ENCODE results near the gene CDH6. TPM values are rescaled to one million over a fixed set of nuclear protein-coding genes. Genes with fewer than 3 reads are reported as not detected.

Gene CDH6
- total and polyA plus RNA-seq, 10 of the 15 experiments (the other 5 are each of a cell fraction or from before 2014, with no cell fraction given) = 0.01 TPM; not detected in 9

DNA sequence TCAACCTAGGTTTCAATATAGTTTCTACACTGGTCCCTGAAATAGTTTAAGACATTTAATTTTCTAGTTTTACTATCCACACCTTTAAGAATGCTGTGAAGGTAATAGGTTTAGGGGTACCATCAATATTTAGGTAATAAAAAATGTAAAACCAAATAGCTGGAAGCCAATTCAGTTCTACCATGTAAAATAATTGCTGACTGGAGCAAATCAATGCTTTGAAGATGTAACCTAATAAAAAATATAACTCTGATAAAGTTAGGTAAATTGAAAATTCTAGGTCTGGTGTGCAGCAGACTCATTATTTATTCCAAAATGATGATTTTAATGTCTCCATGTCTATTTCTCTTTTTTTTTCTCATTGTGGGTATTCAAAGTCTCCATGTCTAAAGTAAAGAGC, 21.8 kb downstream of the CDH6 start:
- H3K79me2 ChIP-seq (ENCODE audit: control insufficient read depth, insufficient read depth, low read length) = no peaks in the 10 kb centered on the region
- RAD21 ChIA-PET (ENCODE audit: unreplicated experiment) = no interaction called here
- in situ Hi-C loops (cut with MboI) = no loop called here
- H3K9ac ChIP-seq (ENCODE audit: control insufficient read depth, insufficient read depth, low read length) = no peak overlapping the region
- H2AFZ ChIP-seq (ENCODE audit: control insufficient read depth, low read depth, low read length) = no peak overlapping the region
- TF ChIP-seq RCOR1 (conservative IDR thresholded peaks at IDR 0.05; ENCODE audit: low read depth, low read length) = no peak
- no peak for TF ChIP-seq YY1 (IDR thresholded peaks at IDR 0.05; ENCODE audit: low read depth, low read length)
- no peak for TF ChIP-seq FOS (IDR thresholded peaks at IDR 0.05; ENCODE audit: borderline replicate concordance, extremely low read depth, insufficient read length)
- TF ChIP-seq, protein P1, sequence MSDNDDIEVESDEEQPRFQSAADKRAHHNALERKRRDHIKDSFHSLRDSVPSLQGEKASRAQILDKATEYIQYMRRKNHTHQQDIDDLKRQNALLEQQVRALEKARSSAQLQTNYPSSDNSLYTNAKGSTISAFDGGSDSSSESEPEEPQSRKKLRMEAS (IDR thresholded peaks at IDR 0.05; ENCODE audit: low read depth, low read length) = no peak
- no peak for TF ChIP-seq SRF (IDR thresholded peaks at IDR 0.05; ENCODE audit: low read depth in 2 of 2, low read length in 2 of 2)
- TF ChIP-seq, protein P2, sequence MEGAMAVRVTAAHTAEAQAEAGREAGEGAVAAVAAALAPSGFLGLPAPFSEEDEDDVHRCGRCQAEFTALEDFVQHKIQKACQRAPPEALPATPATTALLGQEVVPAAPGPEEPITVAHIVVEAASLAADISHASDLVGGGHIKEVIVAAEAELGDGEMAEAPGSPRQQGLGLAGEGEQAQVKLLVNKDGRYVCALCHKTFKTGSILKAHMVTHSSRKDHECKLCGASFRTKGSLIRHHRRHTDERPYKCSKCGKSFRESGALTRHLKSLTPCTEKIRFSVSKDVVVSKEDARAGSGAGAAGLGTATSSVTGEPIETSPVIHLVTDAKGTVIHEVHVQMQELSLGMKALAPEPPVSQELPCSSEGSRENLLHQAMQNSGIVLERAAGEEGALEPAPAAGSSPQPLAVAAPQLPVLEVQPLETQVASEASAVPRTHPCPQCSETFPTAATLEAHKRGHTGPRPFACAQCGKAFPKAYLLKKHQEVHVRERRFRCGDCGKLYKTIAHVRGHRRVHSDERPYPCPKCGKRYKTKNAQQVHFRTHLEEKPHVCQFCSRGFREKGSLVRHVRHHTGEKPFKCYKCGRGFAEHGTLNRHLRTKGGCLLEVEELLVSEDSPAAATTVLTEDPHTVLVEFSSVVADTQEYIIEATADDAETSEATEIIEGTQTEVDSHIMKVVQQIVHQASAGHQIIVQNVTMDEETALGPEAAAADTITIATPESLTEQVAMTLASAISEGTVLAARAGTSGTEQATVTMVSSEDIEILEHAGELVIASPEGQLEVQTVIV (IDR thresholded peaks at IDR 0.05; ENCODE audit: borderline replicate concordance, partially characterized antibody) = no peak
- TF ChIP-seq, protein P3, sequence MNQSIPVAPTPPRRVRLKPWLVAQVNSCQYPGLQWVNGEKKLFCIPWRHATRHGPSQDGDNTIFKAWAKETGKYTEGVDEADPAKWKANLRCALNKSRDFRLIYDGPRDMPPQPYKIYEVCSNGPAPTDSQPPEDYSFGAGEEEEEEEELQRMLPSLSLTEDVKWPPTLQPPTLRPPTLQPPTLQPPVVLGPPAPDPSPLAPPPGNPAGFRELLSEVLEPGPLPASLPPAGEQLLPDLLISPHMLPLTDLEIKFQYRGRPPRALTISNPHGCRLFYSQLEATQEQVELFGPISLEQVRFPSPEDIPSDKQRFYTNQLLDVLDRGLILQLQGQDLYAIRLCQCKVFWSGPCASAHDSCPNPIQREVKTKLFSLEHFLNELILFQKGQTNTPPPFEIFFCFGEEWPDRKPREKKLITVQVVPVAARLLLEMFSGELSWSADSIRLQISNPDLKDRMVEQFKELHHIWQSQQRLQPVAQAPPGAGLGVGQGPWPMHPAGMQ (IDR thresholded peaks at IDR 0.05; ENCODE audit: borderline replicate concordance) = no peak
- no peak for TF ChIP-seq SMAD5 (IDR thresholded peaks at IDR 0.05; ENCODE audit: low read depth)
- TF ChIP-seq, protein P4, sequence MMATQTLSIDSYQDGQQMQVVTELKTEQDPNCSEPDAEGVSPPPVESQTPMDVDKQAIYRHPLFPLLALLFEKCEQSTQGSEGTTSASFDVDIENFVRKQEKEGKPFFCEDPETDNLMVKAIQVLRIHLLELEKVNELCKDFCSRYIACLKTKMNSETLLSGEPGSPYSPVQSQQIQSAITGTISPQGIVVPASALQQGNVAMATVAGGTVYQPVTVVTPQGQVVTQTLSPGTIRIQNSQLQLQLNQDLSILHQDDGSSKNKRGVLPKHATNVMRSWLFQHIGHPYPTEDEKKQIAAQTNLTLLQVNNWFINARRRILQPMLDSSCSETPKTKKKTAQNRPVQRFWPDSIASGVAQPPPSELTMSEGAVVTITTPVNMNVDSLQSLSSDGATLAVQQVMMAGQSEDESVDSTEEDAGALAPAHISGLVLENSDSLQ (IDR thresholded peaks at IDR 0.05) = no peak
- no peak for TF ChIP-seq NR2C1 (IDR thresholded peaks at IDR 0.05)
- TF ChIP-seq POLR2AphosphoS2 (IDR thresholded peaks at IDR 0.05; ENCODE audit: low read depth, low read length) = no peak
- no peak for TF ChIP-seq BRCA1 (IDR thresholded peaks at IDR 0.05; ENCODE audit: low read depth, low read length)
- no peak for TF ChIP-seq SUZ12 (IDR thresholded peaks at IDR 0.05; ENCODE audit: unreplicated experiment)
- TF ChIP-seq ATF7 (IDR thresholded peaks at IDR 0.05; ENCODE audit: low read depth) = no peak
- TF ChIP-seq, protein P5, sequence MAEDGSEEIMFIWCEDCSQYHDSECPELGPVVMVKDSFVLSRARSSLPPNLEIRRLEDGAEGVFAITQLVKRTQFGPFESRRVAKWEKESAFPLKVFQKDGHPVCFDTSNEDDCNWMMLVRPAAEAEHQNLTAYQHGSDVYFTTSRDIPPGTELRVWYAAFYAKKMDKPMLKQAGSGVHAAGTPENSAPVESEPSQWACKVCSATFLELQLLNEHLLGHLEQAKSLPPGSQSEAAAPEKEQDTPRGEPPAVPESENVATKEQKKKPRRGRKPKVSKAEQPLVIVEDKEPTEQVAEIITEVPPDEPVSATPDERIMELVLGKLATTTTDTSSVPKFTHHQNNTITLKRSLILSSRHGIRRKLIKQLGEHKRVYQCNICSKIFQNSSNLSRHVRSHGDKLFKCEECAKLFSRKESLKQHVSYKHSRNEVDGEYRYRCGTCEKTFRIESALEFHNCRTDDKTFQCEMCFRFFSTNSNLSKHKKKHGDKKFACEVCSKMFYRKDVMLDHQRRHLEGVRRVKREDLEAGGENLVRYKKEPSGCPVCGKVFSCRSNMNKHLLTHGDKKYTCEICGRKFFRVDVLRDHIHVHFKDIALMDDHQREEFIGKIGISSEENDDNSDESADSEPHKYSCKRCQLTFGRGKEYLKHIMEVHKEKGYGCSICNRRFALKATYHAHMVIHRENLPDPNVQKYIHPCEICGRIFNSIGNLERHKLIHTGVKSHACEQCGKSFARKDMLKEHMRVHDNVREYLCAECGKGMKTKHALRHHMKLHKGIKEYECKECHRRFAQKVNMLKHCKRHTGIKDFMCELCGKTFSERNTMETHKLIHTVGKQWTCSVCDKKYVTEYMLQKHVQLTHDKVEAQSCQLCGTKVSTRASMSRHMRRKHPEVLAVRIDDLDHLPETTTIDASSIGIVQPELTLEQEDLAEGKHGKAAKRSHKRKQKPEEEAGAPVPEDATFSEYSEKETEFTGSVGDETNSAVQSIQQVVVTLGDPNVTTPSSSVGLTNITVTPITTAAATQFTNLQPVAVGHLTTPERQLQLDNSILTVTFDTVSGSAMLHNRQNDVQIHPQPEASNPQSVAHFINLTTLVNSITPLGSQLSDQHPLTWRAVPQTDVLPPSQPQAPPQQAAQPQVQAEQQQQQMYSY (CRISPR knock-in tag; IDR thresholded peaks at IDR 0.05) = no peak
- H3K36me3 ChIP-seq (ENCODE audit: control insufficient read depth in 2 of 2, insufficient read depth in 2 of 2, low read length in 1 of 2) = no peaks in the 10 kb centered on the region
- ATAC-seq (no peak), FAIRE-seq (no peak), DNase-seq (ENCODE audit: low read depth, low spot score) (no peak)
- no peaks in the 10 kb centered on the region for H3K9me3 ChIP-seq (replicated peaks; ENCODE audit: control insufficient read depth, insufficient read depth, low read length)
- H3K27me3 ChIP-seq (replicated peaks in 1 of 2; ENCODE audit: control insufficient read depth in 2 of 2, insufficient read depth in 2 of 2, low read length in 1 of 2) = no peaks in the 10 kb centered on the region
- SMC1A ChIA-PET (ENCODE audit: uncharacterized antibody, unreplicated experiment) = no interaction called here
- no peaks in the 10 kb centered on the region for H3K4me1 ChIP-seq (ENCODE audit: control insufficient read depth, insufficient read depth, low read length)
- POLR2A ChIA-PET = no interaction called here
- intact Hi-C loops (cut with micrococcal nuclease; ENCODE audit: unreplicated experiment) = no loop called here
- CTCF ChIA-PET = interaction anchor here (1.0 kb wide), 1 partner anchor 16 kb away, joined by 3 read pairs; no protein-coding TSS in a partner anchor
- no peak overlapping the region for H3K4me3 ChIP-seq
- no peaks in the 10 kb centered on the region for H4K20me1 ChIP-seq (ENCODE audit: control insufficient read depth, insufficient read depth)
- no peak overlapping the region for H3K27ac ChIP-seq (ENCODE audit: control insufficient read depth, insufficient read depth)
- no peak overlapping the region for H3K4me2 ChIP-seq (ENCODE audit: control insufficient read depth, insufficient read depth)
- no TSS peak for BruUV-seq (replicated peaks)
